Esophagus muscularis mucosa (tissue), 4 donors: ENCODE results near the gene REV1.

Source experiments
- EP300 ChIP-seq: sonication (generic); formaldehyde crosslinking; IDR thresholded peaks from one replicate; pipeline ENCODE4 v1.6.1; 2017; ENCODE audit warnings: antibody characterized with exemption
- POLR2A ChIP-seq: fragments of 450-650 bp; IDR thresholded peaks from one replicate; pipeline ENCODE4 v1.6.1; 2017; ENCODE audit warnings: antibody characterized with exemption, moderate library complexity, mild to moderate bottlenecking, low read depth
- TF ChIP-seq, protein P1 (sequence below), 3 experiments: fragments of 200-600 bp in 2 of 3; fragments of 450-650 bp in 1 of 3; sonication (generic) in 2 of 3; IDR thresholded peaks; one replicate each; pipeline ENCODE4 v1.5.1; 2017 to 2019; ENCODE audit warnings: antibody characterized with exemption in 3 of 3, mild to moderate bottlenecking in 2 of 3, moderate library complexity in 1 of 3

DNA sequence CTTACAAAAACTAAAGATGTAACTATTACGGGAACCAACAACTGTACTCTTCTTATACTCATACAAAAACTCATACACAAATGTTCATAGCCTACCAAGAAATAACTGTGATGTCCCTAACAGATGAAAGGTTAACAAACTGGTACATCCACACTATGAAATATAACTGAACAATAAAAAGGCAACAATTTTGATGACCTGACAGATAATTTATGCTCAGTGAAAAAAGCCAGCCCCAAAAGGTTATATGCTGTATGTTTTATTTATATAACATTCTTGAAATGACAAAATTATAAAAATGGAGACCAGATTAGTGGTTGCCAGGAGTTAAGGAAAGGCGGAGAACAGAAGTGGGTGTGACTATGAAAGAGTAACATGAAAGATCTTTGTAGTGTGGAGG is 31.3 kb downstream of the REV1 start:
- TF ChIP-seq, protein P1, sequence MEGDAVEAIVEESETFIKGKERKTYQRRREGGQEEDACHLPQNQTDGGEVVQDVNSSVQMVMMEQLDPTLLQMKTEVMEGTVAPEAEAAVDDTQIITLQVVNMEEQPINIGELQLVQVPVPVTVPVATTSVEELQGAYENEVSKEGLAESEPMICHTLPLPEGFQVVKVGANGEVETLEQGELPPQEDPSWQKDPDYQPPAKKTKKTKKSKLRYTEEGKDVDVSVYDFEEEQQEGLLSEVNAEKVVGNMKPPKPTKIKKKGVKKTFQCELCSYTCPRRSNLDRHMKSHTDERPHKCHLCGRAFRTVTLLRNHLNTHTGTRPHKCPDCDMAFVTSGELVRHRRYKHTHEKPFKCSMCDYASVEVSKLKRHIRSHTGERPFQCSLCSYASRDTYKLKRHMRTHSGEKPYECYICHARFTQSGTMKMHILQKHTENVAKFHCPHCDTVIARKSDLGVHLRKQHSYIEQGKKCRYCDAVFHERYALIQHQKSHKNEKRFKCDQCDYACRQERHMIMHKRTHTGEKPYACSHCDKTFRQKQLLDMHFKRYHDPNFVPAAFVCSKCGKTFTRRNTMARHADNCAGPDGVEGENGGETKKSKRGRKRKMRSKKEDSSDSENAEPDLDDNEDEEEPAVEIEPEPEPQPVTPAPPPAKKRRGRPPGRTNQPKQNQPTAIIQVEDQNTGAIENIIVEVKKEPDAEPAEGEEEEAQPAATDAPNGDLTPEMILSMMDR (IDR thresholded peaks at IDR 0.05): no peak
- TF ChIP-seq POLR2A (no peak), EP300 (no peak)
